Measurements from ENCODE around the gene SHC4. TPM values are rescaled to one million over a fixed set of nuclear protein-coding genes. Genes with fewer than 3 reads are reported as not detected.
"Not testable (repeated sequence)": the region's sequence is repeated elsewhere in the genome, so short reads cannot be mapped to it uniquely, and the experiment has no call there.

SHC4 gene
- total RNA-seq, 1 donor from 2014 or later, result 0.58 TPM

- no peak for TF ChIP-seq CTCF (IDR thresholded peaks at IDR 0.05; ENCODE audit: unreplicated experiment)
- DNase-seq (ENCODE audit: low spot score in 2 of 2, unreplicated experiment in 2 of 2), result no peak
- peaks cover 16% of the 10 kb centered on the region for H3K4me1 Mint-ChIP-seq
- no peaks in the 10 kb centered on the region for H3K27me3 Mint-ChIP-seq (ENCODE audit: low read depth)
- no peaks in the 10 kb centered on the region for H3K9me3 Mint-ChIP-seq
- H3K27ac Mint-ChIP-seq, result no peak overlapping the region
- no peak overlapping the region for H3K4me3 Mint-ChIP-seq
- H3K36me3 Mint-ChIP-seq, result peaks cover 6% of the 10 kb centered on the region
Observed at GRCh38 chr15:48795901-48796300, 167.8 kb downstream of the SHC4 start.

- Mint-ChIP-seq H3K36me3 (peaks cover 12% of the 10 kb centered on the region), H3K27me3 (ENCODE audit: low read depth) (no peaks in the 10 kb centered on the region), H3K4me3 (no peak overlapping the region), H3K9me3 (no peaks in the 10 kb centered on the region), H3K4me1 (peaks cover 8% of the 10 kb centered on the region), H3K27ac (peak overlapping the region; percentile 89)
- no peak for DNase-seq (ENCODE audit: low spot score in 2 of 2, unreplicated experiment in 2 of 2)
- no peak for TF ChIP-seq CTCF (IDR thresholded peaks at IDR 0.05; ENCODE audit: unreplicated experiment)
Observed at GRCh38 chr15:48794697-48795134, 169.0 kb downstream of the SHC4 start.

- Mint-ChIP-seq H3K36me3 (peaks cover 18% of the 10 kb centered on the region), H3K27me3 (ENCODE audit: low read depth) (no peaks in the 10 kb centered on the region), H3K27ac (no peak overlapping the region), H3K4me3 (no peak overlapping the region), H3K4me1 (peaks cover 8% of the 10 kb centered on the region), H3K9me3 (no peaks in the 10 kb centered on the region)
- TF ChIP-seq CTCF (IDR thresholded peaks at IDR 0.05; ENCODE audit: unreplicated experiment), result no peak
- DNase-seq (ENCODE audit: low spot score in 2 of 2, unreplicated experiment in 2 of 2), result no peak
Observed at GRCh38 chr15:48792408-48792807, 171.3 kb downstream of the SHC4 start.

- H3K27ac Mint-ChIP-seq; DNase-seq (ENCODE audit: low spot score in 2 of 2, unreplicated experiment in 2 of 2); H3K4me1 Mint-ChIP-seq; H3K9me3 Mint-ChIP-seq; H3K4me3 Mint-ChIP-seq; H3K27me3 Mint-ChIP-seq (ENCODE audit: low read depth): not testable (repeated sequence)
- peaks cover 18% of the 10 kb centered on the region for H3K36me3 Mint-ChIP-seq
Observed at GRCh38 chr15:48790466-48791115, 173.1 kb downstream of the SHC4 start.

- Mint-ChIP-seq H3K27ac (no peak overlapping the region), H3K9me3 (no peaks in the 10 kb centered on the region), H3K4me3 (no peak overlapping the region), H3K27me3 (ENCODE audit: low read depth) (no peaks in the 10 kb centered on the region), H3K4me1 (peaks cover 3% of the 10 kb centered on the region), H3K36me3 (peaks cover 27% of the 10 kb centered on the region)
- no peak for DNase-seq (ENCODE audit: low spot score in 2 of 2, unreplicated experiment in 2 of 2)
- no peak for TF ChIP-seq CTCF (IDR thresholded peaks at IDR 0.05; ENCODE audit: unreplicated experiment)
Observed at GRCh38 chr15:48785712-48786111, 178.0 kb downstream of the SHC4 start.

GRCh38 chr15:48785195-48785594, 178.5 kb downstream of the SHC4 start:
- no peaks in the 10 kb centered on the region for H3K9me3 Mint-ChIP-seq
- peaks cover 29% of the 10 kb centered on the region for H3K36me3 Mint-ChIP-seq
- DNase-seq (ENCODE audit: low spot score in 2 of 2, unreplicated experiment in 2 of 2), result no peak
- peaks cover 3% of the 10 kb centered on the region for H3K4me1 Mint-ChIP-seq
- no peaks in the 10 kb centered on the region for H3K27me3 Mint-ChIP-seq (ENCODE audit: low read depth)
- no peak for TF ChIP-seq CTCF (IDR thresholded peaks at IDR 0.05; ENCODE audit: unreplicated experiment)
- no peak overlapping the region for H3K27ac Mint-ChIP-seq
- no peak overlapping the region for H3K4me3 Mint-ChIP-seq

All from mesothelial cell of epicardium (in vitro differentiated cells).